ENCODE data around the gene OSBPL9. TPM values are rescaled to one million over a fixed set of nuclear protein-coding genes. Genes with fewer than 3 reads are reported as not detected.

OSBPL9 gene
- total and polyA plus RNA-seq, 2 experiments from 2014 or later: 82.7 to 102 TPM

DNA sequence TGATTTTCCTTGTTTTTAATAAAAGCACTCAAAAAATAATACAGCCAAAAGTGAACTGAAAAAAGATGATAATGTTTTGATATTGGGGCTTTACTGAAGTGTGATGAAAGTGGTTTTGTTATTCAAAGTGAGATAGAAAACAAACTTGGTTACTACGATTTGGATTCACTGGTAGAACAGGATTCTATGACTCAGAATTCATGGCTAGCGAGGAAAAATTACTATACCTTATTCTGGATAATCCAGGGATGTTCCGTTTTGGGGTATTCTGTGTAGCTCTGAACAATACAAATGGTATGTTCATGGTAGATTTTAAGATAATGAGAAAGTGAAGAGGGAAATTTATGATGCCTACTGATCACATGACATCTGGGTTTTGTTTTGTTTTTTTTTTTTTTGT lies 144.0 kb downstream of the OSBPL9 start (continued):
- TF ChIP-seq, protein P1, sequence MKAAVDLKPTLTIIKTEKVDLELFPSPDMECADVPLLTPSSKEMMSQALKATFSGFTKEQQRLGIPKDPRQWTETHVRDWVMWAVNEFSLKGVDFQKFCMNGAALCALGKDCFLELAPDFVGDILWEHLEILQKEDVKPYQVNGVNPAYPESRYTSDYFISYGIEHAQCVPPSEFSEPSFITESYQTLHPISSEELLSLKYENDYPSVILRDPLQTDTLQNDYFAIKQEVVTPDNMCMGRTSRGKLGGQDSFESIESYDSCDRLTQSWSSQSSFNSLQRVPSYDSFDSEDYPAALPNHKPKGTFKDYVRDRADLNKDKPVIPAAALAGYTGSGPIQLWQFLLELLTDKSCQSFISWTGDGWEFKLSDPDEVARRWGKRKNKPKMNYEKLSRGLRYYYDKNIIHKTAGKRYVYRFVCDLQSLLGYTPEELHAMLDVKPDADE (IDR thresholded peaks at IDR 0.05): no peak
- TF ChIP-seq CREB1 (CRISPR knock-in tag; IDR thresholded peaks at IDR 0.05; ENCODE audit: low read depth) (no peak), CTCF (conservative IDR thresholded peaks at IDR 0.05; ENCODE audit: low read depth in 2 of 2) (no peak)

DNA sequence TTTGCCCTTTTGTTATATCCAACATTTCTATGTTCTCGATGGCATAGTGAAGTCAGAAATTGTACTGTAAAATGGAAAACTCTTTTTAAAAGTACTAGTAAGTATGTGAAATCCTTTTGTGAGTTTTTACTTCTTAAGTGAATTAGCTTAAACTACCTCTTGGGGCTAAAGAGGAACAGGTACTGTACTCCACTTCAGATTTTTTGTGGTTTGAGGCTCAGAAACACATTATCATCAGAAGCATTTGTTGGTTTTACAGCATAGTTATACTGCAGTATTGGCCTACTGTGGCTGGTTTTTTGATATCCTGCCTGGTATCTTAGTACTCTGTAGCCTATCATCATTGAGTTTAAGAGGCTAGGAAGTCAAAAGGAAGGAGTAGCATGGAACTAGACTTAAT lies 144.5 kb downstream of the OSBPL9 start:
- Mint-ChIP-seq H3K27me3 (ENCODE audit: insufficient read depth, low read depth, poor library complexity) (no peaks in the 10 kb centered on the region), H3K36me3 (ENCODE audit: low read depth) (peaks cover 11% of the 10 kb centered on the region; the same call in 2 of the 3 replicates), H3K4me3 (no peak overlapping the region), H3K9me3 (no peaks in the 10 kb centered on the region), H3K4me1 (no peaks in the 10 kb centered on the region), H3K27ac (no peak overlapping the region)
- no peaks in the 10 kb centered on the region for H4K20me1 ChIP-seq (replicated peaks; ENCODE audit: insufficient read depth)
- H3K36me3 ChIP-seq (ENCODE audit: insufficient read depth): peaks cover 7% of the 10 kb centered on the region
- H3K27me3 ChIP-seq (ENCODE audit: insufficient read depth): no peaks in the 10 kb centered on the region
- H3K4me2 ChIP-seq: no peak overlapping the region
- no peak overlapping the region for H3K4me3 ChIP-seq
- TF ChIP-seq NANOG (IDR thresholded peaks at IDR 0.05; ENCODE audit: borderline replicate concordance): no peak
- no peak for TF ChIP-seq ZNF331 (CRISPR knock-in tag; IDR thresholded peaks at IDR 0.05; ENCODE audit: low read depth)
- no peak for TF ChIP-seq EZH2 (IDR thresholded peaks at IDR 0.05; ENCODE audit: low read depth, unreplicated experiment)
- TF ChIP-seq, protein P2, sequence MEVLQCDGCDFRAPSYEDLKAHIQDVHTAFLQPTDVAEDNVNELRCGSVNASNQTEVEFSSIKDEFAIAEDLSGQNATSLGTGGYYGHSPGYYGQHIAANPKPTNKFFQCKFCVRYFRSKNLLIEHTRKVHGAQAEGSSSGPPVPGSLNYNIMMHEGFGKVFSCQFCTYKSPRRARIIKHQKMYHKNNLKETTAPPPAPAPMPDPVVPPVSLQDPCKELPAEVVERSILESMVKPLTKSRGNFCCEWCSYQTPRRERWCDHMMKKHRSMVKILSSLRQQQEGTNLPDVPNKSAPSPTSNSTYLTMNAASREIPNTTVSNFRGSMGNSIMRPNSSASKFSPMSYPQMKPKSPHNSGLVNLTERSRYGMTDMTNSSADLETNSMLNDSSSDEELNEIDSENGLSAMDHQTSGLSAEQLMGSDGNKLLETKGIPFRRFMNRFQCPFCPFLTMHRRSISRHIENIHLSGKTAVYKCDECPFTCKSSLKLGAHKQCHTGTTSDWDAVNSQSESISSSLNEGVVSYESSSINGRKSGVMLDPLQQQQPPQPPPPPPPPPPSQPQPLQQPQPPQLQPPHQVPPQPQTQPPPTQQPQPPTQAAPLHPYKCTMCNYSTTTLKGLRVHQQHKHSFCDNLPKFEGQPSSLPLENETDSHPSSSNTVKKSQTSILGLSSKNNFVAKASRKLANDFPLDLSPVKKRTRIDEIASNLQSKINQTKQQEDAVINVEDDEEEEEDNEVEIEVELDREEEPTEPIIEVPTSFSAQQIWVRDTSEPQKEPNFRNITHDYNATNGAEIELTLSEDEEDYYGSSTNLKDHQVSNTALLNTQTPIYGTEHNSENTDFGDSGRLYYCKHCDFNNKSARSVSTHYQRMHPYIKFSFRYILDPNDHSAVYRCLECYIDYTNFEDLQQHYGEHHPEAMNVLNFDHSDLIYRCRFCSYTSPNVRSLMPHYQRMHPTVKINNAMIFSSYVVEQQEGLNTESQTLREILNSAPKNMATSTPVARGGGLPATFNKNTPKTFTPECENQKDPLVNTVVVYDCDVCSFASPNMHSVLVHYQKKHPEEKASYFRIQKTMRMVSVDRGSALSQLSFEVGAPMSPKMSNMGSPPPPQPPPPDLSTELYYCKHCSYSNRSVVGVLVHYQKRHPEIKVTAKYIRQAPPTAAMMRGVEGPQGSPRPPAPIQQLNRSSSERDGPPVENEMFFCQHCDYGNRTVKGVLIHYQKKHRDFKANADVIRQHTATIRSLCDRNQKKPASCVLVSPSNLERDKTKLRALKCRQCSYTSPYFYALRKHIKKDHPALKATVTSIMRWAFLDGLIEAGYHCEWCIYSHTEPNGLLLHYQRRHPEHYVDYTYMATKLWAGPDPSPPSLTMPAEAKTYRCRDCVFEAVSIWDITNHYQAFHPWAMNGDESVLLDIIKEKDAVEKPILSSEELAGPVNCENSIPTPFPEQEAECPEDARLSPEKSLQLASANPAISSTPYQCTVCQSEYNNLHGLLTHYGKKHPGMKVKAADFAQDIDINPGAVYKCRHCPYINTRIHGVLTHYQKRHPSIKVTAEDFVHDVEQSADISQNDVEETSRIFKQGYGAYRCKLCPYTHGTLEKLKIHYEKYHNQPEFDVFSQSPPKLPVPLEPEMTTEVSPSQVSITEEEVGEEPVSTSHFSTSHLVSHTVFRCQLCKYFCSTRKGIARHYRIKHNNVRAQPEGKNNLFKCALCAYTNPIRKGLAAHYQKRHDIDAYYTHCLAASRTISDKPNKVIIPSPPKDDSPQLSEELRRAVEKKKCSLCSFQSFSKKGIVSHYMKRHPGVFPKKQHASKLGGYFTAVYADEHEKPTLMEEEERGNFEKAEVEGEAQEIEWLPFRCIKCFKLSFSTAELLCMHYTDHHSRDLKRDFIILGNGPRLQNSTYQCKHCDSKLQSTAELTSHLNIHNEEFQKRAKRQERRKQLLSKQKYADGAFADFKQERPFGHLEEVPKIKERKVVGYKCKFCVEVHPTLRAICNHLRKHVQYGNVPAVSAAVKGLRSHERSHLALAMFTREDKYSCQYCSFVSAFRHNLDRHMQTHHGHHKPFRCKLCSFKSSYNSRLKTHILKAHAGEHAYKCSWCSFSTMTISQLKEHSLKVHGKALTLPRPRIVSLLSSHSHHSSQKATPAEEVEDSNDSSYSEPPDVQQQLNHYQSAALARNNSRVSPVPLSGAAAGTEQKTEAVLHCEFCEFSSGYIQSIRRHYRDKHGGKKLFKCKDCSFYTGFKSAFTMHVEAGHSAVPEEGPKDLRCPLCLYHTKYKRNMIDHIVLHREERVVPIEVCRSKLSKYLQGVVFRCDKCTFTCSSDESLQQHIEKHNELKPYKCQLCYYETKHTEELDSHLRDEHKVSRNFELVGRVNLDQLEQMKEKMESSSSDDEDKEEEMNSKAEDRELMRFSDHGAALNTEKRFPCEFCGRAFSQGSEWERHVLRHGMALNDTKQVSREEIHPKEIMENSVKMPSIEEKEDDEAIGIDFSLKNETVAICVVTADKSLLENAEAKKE (CRISPR knock-in tag; IDR thresholded peaks at IDR 0.05): no peak
- TF ChIP-seq EZH2phosphoT487 (IDR thresholded peaks at IDR 0.05; ENCODE audit: unreplicated experiment): no peak
- TF ChIP-seq, protein P3, sequence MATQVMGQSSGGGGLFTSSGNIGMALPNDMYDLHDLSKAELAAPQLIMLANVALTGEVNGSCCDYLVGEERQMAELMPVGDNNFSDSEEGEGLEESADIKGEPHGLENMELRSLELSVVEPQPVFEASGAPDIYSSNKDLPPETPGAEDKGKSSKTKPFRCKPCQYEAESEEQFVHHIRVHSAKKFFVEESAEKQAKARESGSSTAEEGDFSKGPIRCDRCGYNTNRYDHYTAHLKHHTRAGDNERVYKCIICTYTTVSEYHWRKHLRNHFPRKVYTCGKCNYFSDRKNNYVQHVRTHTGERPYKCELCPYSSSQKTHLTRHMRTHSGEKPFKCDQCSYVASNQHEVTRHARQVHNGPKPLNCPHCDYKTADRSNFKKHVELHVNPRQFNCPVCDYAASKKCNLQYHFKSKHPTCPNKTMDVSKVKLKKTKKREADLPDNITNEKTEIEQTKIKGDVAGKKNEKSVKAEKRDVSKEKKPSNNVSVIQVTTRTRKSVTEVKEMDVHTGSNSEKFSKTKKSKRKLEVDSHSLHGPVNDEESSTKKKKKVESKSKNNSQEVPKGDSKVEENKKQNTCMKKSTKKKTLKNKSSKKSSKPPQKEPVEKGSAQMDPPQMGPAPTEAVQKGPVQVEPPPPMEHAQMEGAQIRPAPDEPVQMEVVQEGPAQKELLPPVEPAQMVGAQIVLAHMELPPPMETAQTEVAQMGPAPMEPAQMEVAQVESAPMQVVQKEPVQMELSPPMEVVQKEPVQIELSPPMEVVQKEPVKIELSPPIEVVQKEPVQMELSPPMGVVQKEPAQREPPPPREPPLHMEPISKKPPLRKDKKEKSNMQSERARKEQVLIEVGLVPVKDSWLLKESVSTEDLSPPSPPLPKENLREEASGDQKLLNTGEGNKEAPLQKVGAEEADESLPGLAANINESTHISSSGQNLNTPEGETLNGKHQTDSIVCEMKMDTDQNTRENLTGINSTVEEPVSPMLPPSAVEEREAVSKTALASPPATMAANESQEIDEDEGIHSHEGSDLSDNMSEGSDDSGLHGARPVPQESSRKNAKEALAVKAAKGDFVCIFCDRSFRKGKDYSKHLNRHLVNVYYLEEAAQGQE (IDR thresholded peaks at IDR 0.05; ENCODE audit: unreplicated experiment): no peak
- TF ChIP-seq, protein P1 (IDR thresholded peaks at IDR 0.05): no peak
- ATAC-seq (no peak), DNase-seq (ENCODE audit: low spot score) (no peak)
- no peaks in the 10 kb centered on the region for H3K79me2 ChIP-seq (replicated peaks; ENCODE audit: insufficient read depth)
- H3F3A ChIP-seq (replicated peaks; ENCODE audit: low read depth): no peaks in the 10 kb centered on the region
- H3K9me2 ChIP-seq (ENCODE audit: insufficient read depth): no peaks in the 10 kb centered on the region
- no peak overlapping the region for H2AFZ ChIP-seq
- no peak overlapping the region for H3K27ac ChIP-seq (ENCODE audit: low read depth)
- no peaks in the 10 kb centered on the region for H3K4me1 ChIP-seq (ENCODE audit: insufficient read depth)
